PC-3 (cell line): ENCODE data around the gene FRMPD2. TPM values are rescaled to one million over a fixed set of nuclear protein-coding genes. Genes with fewer than 3 reads are reported as not detected.
A peak's percentile ranks its signal among the peaks of the same experiment; 100 is the strongest.

Source experiments
- ATAC-seq: fragments of 200-7000 bp; cut with Tn5 transposase; 2 replicates; pipeline ENCODE4 v1.9.1; 2020; ENCODE audit warnings: mild to moderate bottlenecking, moderate library complexity
- BruUV-seq: library from RNA; stranded (reverse); fragments of 400-500 nt; replicated peaks from 2 replicates; lab custom pipeline; 2021; lab: Mats Ljungman, UMichigan
- CTCF ChIA-PET: fragments of 300-600 bp; sonication (Branson Sonifier 250); formaldehyde crosslinking; loops from one replicate; lab custom pipeline; 2022; ENCODE audit warnings: antibody characterized with exemption; lab: Charles Lee
- POLR2A ChIA-PET: fragments of 300-600 bp; sonication (Branson Sonifier 250); formaldehyde crosslinking; loops from one replicate; lab custom pipeline; 2022; ENCODE audit warnings: antibody characterized with exemption; ENCODE audit not compliant: unreplicated experiment; lab: Charles Lee
- DNase-seq: peaks from one replicate; pipeline ENCODE4 v3.0.0-alpha.2; 2015
- H2AFZ ChIP-seq: fragments of 300-600 bp; sonication (generic); 2 replicates; pipeline ENCODE4 v1.6.0; 2016; ENCODE audit warnings: antibody characterized with exemption, low read length
- H3F3A ChIP-seq: fragments of 300-600 bp; sonication (generic); one replicate; pipeline ENCODE4 v1.6.0; 2017; ENCODE audit warnings: antibody characterized with exemption, low read length, control low read depth, mild to moderate bottlenecking; ENCODE audit not compliant: unreplicated experiment
- H3K27ac ChIP-seq: fragments of 300-600 bp; sonication (generic); 2 replicates; pipeline ENCODE4 v1.5.1; 2016; ENCODE audit warnings: mild to moderate bottlenecking, low read length
- H3K27me3 ChIP-seq: fragments of 300-600 bp; sonication (generic); 2 replicates; pipeline ENCODE4 v1.6.1; 2016; ENCODE audit warnings: low read length, mixed read lengths
- H3K36me3 ChIP-seq: fragments of 300-600 bp; sonication (generic); 2 replicates; pipeline ENCODE4 v1.6.1; 2016; ENCODE audit warnings: low read depth, mixed run types, low read length, mixed read lengths
- H3K4me1 ChIP-seq: fragments of 300-600 bp; sonication (generic); 2 replicates; pipeline ENCODE4 v1.5.1; 2016; ENCODE audit warnings: low read length; ENCODE audit not compliant: insufficient read depth
- H3K4me2 ChIP-seq: fragments of 300-600 bp; sonication (generic); 2 replicates; pipeline ENCODE4 v1.6.0; 2016; ENCODE audit warnings: low read length
- H3K4me3 ChIP-seq: fragments of 300-600 bp; sonication (generic); 2 replicates; pipeline ENCODE4 v1.5.1; 2016; ENCODE audit warnings: mild to moderate bottlenecking, low read length, mixed read lengths
- H3K79me2 ChIP-seq: fragments of 300-600 bp; sonication (generic); 2 replicates; pipeline ENCODE4 v1.6.1; 2017; ENCODE audit warnings: low read length, mixed read lengths
- H3K9ac ChIP-seq: fragments of 300-600 bp; sonication (generic); 2 replicates; pipeline ENCODE4 v1.6.0; 2016; ENCODE audit warnings: mild to moderate bottlenecking, low read length
- H3K9me2 ChIP-seq: fragments of 300-600 bp; sonication (generic); replicated peaks from 2 replicates; pipeline ENCODE4 v1.6.1; 2016; ENCODE audit warnings: mixed run types, low read length, mixed read lengths
- H3K9me3 ChIP-seq: fragments of 300-600 bp; sonication (generic); 2 replicates; pipeline ENCODE4 v1.6.1; 2016; ENCODE audit warnings: low read length, mixed read lengths
- H4K20me1 ChIP-seq: fragments of 300-600 bp; sonication (generic); 2 replicates; pipeline ENCODE4 v1.6.1; 2016; ENCODE audit warnings: low read length, mixed read lengths
- EZH2 ChIP-seq: fragments of 300-600 bp; sonication (generic); IDR thresholded peaks from one replicate; pipeline ENCODE4 v1.6.1; 2017; ENCODE audit warnings: antibody characterized with exemption, mild to moderate bottlenecking, low read length; ENCODE audit not compliant: unreplicated experiment
- EZH2phosphoT487 ChIP-seq: fragments of 300-600 bp; sonication (generic); IDR thresholded peaks from 2 replicates; pipeline ENCODE4 v1.6.1; 2018; ENCODE audit warnings: mild to moderate bottlenecking, antibody characterized with exemption, low read length, borderline replicate concordance
- intact Hi-C: fragments of 100-400 bp; cut with micrococcal nuclease; formaldehyde crosslinking; loops from 2 replicates; pipeline ENCODE4 v1.9.0; 2023
- total RNA-seq: library from RNA; depleted of rRNA; stranded (reverse); fragments of >200 nt; gene quantifications from 2 replicates; pipeline ENCODE4 v1.2.3, GENCODE V29; 2014
- TF ChIP-seq, protein P1 (sequence below): fragments of 300-600 bp; sonication (generic); conservative IDR thresholded peaks from 2 replicates; pipeline ENCODE4 v1.5.1; 2017; ENCODE audit warnings: antibody characterized with exemption, low read depth, mild to moderate bottlenecking, low read length

The FRMPD2 gene
- total RNA-seq, 1 experiment from 2014 or later, result 0.11 TPM

DNA sequence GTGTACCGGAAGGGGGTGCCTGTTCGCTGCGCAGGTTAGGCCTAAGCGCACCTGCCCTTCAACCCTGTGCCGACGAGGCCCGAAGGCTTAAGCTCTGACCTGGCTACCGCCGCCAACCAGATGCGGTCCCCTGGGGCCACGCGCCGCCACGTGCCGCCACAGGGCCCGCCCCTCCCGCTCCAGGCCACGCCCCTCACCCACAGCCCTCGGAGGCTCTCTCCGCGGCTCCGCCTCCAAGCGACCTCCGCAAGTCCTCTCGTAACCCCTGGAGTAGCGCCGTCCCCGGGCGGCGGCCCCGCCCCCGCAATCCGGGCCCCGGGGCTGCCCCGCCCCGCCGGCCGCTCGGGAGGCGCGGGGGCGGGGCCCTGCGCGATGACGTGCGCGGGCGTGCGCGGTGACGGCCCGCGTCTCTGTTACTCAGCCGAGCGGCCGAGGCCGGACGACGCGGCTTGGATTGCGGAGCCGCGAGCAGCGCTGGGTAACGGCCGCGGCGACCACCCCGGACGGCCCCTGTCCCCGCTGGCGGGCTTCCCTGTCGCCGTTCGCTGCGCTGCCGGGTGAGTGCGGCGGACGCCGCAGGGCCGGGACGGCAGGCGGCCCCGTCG, 31.9 kb upstream of the FRMPD2 start, which contains the start of gene MAPK8:
Gene MAPK8, plus strand, starts transcription at position 413 of the 605 bp plus-strand sequence. CDS start 94,984 bp downstream, outside the sequence.
- H3K9me3 ChIP-seq, result no peaks in the 10 kb centered on the region
- peak; percentile 88 for ATAC-seq
- POLR2A ChIA-PET, result no interaction called here
- CTCF ChIA-PET, result no interaction called here
- DNase-seq, result peak; percentile 86
- peak within 1 kb of the TSS; percentile 95 for H3K4me3 ChIP-seq
- peak within 1 kb of the TSS; percentile 78 for H2AFZ ChIP-seq
- no peaks in the 10 kb centered on the region for H3K27me3 ChIP-seq
- TF ChIP-seq EZH2, result no peak
- TF ChIP-seq EZH2phosphoT487, result no peak
- TF ChIP-seq, protein P1, sequence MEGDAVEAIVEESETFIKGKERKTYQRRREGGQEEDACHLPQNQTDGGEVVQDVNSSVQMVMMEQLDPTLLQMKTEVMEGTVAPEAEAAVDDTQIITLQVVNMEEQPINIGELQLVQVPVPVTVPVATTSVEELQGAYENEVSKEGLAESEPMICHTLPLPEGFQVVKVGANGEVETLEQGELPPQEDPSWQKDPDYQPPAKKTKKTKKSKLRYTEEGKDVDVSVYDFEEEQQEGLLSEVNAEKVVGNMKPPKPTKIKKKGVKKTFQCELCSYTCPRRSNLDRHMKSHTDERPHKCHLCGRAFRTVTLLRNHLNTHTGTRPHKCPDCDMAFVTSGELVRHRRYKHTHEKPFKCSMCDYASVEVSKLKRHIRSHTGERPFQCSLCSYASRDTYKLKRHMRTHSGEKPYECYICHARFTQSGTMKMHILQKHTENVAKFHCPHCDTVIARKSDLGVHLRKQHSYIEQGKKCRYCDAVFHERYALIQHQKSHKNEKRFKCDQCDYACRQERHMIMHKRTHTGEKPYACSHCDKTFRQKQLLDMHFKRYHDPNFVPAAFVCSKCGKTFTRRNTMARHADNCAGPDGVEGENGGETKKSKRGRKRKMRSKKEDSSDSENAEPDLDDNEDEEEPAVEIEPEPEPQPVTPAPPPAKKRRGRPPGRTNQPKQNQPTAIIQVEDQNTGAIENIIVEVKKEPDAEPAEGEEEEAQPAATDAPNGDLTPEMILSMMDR, result no peak
- H3K4me1 ChIP-seq, result peaks cover 28% of the 10 kb centered on the region
- peak within 1 kb of the TSS; percentile 98 for H3K4me2 ChIP-seq
- no peaks in the 10 kb centered on the region for H3K9me2 ChIP-seq
- peak within 1 kb of the TSS; percentile 73 for H3K9ac ChIP-seq
- H3K79me2 ChIP-seq, result peaks cover 41% of the 10 kb centered on the region
- BruUV-seq, result no TSS peak
- H3K36me3 ChIP-seq, result no peaks in the 10 kb centered on the region
- H3K27ac ChIP-seq, result no peak within 1 kb of the TSS
- peaks cover 21% of the 10 kb centered on the region for H4K20me1 ChIP-seq
- intact Hi-C loops, result loop anchor here (5.0 kb wide), 1 partner anchor 351 kb away; no protein-coding TSS in a partner anchor
- no peaks in the 10 kb centered on the region for H3F3A ChIP-seq

DNA sequence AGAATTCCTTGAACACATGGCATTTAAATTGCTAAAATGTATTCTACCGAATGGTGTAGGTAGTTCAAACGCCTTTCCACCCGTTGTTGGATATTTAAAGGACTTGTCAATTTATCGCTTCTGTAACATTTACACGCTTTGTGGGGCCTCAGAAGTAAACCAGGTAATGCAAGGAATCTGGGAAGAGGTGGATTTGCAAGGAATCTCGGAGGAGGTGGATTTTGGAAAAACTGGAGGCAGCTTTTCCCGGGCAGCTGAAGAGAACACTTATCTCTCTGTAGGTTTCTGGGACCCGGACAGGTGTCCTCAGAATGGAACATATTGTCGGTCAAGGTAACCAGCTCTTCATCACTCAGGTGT, 31.4 kb upstream of the FRMPD2 start:
- peaks cover 26% of the 10 kb centered on the region for H3K4me1 ChIP-seq
- intact Hi-C loops, result loop anchor here (5.0 kb wide), 1 partner anchor 351 kb away; no protein-coding TSS in a partner anchor
- no peaks in the 10 kb centered on the region for H3K9me3 ChIP-seq
- TF ChIP-seq, protein P1, result no peak
- TF ChIP-seq EZH2phosphoT487 (no peak), EZH2 (no peak)
- ATAC-seq, result no peak
- peaks cover 37% of the 10 kb centered on the region for H3K79me2 ChIP-seq
- peaks cover 21% of the 10 kb centered on the region for H4K20me1 ChIP-seq
- no peaks in the 10 kb centered on the region for H3K27me3 ChIP-seq
- ChIA-PET POLR2A (no interaction called here), CTCF (no interaction called here)
- no peaks in the 10 kb centered on the region for H3F3A ChIP-seq
- H2AFZ ChIP-seq, result peak overlapping the region; percentile 78
- H3K9me2 ChIP-seq, result no peaks in the 10 kb centered on the region
- BruUV-seq, result no TSS peak
- H3K36me3 ChIP-seq, result no peaks in the 10 kb centered on the region
- no peak overlapping the region for H3K27ac ChIP-seq
- peak overlapping the region; percentile 58 for H3K4me2 ChIP-seq
- no peak for DNase-seq
- H3K4me3 ChIP-seq, result peak overlapping the region; percentile 56
- no peak overlapping the region for H3K9ac ChIP-seq
